ENCODE data around the gene OOSP3.

DNA sequence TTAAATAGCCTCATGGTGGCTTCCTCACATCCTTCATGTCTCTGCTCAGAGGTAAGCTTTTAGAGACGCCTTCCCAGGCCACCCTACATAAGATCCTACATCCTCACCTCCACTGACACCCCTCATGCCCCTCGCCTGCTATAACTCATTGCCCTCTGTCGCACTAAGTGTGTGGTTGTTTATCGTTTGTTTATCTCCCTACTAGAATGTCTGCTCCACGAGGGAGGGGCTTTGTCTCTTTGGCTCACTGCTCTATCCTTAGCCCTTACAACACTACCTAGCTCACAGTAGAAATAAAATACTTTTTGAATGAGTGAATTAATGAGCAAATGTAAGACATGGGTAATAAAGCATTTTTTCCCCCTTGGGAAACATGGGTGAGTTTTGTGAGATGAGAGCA is 32.0 kb upstream of the OOSP3 start:
- TF ChIP-seq, protein P1, sequence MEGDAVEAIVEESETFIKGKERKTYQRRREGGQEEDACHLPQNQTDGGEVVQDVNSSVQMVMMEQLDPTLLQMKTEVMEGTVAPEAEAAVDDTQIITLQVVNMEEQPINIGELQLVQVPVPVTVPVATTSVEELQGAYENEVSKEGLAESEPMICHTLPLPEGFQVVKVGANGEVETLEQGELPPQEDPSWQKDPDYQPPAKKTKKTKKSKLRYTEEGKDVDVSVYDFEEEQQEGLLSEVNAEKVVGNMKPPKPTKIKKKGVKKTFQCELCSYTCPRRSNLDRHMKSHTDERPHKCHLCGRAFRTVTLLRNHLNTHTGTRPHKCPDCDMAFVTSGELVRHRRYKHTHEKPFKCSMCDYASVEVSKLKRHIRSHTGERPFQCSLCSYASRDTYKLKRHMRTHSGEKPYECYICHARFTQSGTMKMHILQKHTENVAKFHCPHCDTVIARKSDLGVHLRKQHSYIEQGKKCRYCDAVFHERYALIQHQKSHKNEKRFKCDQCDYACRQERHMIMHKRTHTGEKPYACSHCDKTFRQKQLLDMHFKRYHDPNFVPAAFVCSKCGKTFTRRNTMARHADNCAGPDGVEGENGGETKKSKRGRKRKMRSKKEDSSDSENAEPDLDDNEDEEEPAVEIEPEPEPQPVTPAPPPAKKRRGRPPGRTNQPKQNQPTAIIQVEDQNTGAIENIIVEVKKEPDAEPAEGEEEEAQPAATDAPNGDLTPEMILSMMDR (IDR thresholded peaks at IDR 0.05; ENCODE audit: low read depth, low read length), result no peak
- TF ChIP-seq EZH2phosphoT487 (IDR thresholded peaks at IDR 0.05; ENCODE audit: low read depth), result no peak

Data from OCI-LY3 (cell line).